AG04450 (cell line): ENCODE results near the gene NF1. TPM values are rescaled to one million over a fixed set of nuclear protein-coding genes. Genes with fewer than 3 reads are reported as not detected.

ENCODE experiments used
- CTCF ChIA-PET: fragments of 300-600, 350-600 bp; formaldehyde crosslinking; extraction: SDS; loops from one replicate; lab custom pipeline; 2022; ENCODE audit warnings: antibody characterized with exemption, inconsistent platforms; lab: Charles Lee
- POLR2A ChIA-PET: fragments of 350-600 bp; formaldehyde crosslinking; extraction: SDS; loops from one replicate; lab custom pipeline; 2021; ENCODE audit warnings: antibody characterized with exemption, inconsistent platforms; lab: Yijun Ruan, JAX
- DNase-seq: peaks from one replicate; pipeline ENCODE4 v3.0.0-alpha.2; 2011; ENCODE audit warnings: low read depth, low spot score
- H3K27ac ChIP-seq: one replicate; pipeline ENCODE4 v1.5.1; 2012; ENCODE audit warnings: low read depth, low read length, control low read depth
- H3K27me3 ChIP-seq: one replicate; pipeline ENCODE4 v1.6.0; 2012; ENCODE audit warnings: low read length; ENCODE audit not compliant: control insufficient read depth, insufficient read depth
- H3K4me3 ChIP-seq: 2 replicates; pipeline ENCODE4 v1.5.1; 2011; ENCODE audit warnings: mild to moderate bottlenecking, low read depth, low read length, control low read depth
- H3K9me3 ChIP-seq: 2 replicates; pipeline ENCODE4 v1.5.1; 2012; ENCODE audit warnings: low read length; ENCODE audit not compliant: control insufficient read depth, insufficient read depth
- CTCF ChIP-seq: IDR thresholded peaks from 2 replicates; pipeline ENCODE4 v1.5.1; 2011; ENCODE audit warnings: low read depth, low read length, control low read depth, inconsistent platforms
- polyA plus RNA-seq: library from polyadenylated mRNA; depleted of rRNA; stranded (reverse); fragments of >200 nt; gene quantifications from 2 replicates; pipeline ENCODE4 v1.2.3, GENCODE V29; 2011

The NF1 gene
- polyA plus RNA-seq, 1 experiment: 60.5 TPM

- no peak for DNase-seq
- POLR2A ChIA-PET: interaction anchor here (0.7 kb wide), 1 partner anchor 143 kb away, joined by 6 read pairs; no protein-coding TSS in a partner anchor
These were observed 4.2 kb downstream of the NF1 start for GRCh38 chr17:31099016-31099415.

GRCh38 chr17:31100840-31101459 is 6.2 kb downstream of the NF1 start:
- DNase-seq: no peak
- POLR2A ChIA-PET: no interaction called here
- no peaks in the 10 kb centered on the region for H3K9me3 ChIP-seq
- H3K27ac ChIP-seq: no peak overlapping the region
- CTCF ChIA-PET: interaction anchor here (0.6 to 1.3 kb wide), 2 partner anchors 114 to 753 kb away, joined by 3 to 4 read pairs; no protein-coding TSS in a partner anchor
- TF ChIP-seq CTCF: no peak
- H3K27me3 ChIP-seq: no peaks in the 10 kb centered on the region
- H3K4me3 ChIP-seq: no peak overlapping the region

More at GRCh38 chr17:31099016-31099415, 4.2 kb downstream of the NF1 start:
- no peaks in the 10 kb centered on the region; the same call in 1 of the 2 replicates for H3K9me3 ChIP-seq
- H3K27me3 ChIP-seq: no peaks in the 10 kb centered on the region
- TF ChIP-seq CTCF: no peak
- CTCF ChIA-PET: interaction anchor here (0.7 kb wide), 1 partner anchor 802 kb away, joined by 4 read pairs; the partner anchor contains the start of gene UTP6
- H3K4me3 ChIP-seq: no peak overlapping the region
- H3K27ac ChIP-seq: no peak overlapping the region

GRCh38 chr17:31101943-31102342 is 7.2 kb downstream of the NF1 start:
- H3K4me3 ChIP-seq: no peak overlapping the region
- no peak for TF ChIP-seq CTCF
- no peak overlapping the region for H3K27ac ChIP-seq
- no peaks in the 10 kb centered on the region for H3K27me3 ChIP-seq
- no peaks in the 10 kb centered on the region for H3K9me3 ChIP-seq
- CTCF ChIA-PET: interaction anchor here (1.3 kb wide), 1 partner anchor 113 kb away, joined by 4 read pairs; no protein-coding TSS in a partner anchor
- no peak for DNase-seq
- POLR2A ChIA-PET: no interaction called here

- POLR2A ChIA-PET: interaction anchor here (0.7 kb wide), 1 partner anchor 135 kb away, joined by 3 read pairs; no protein-coding TSS in a partner anchor
- no peaks in the 10 kb centered on the region for H3K9me3 ChIP-seq
- CTCF ChIA-PET: interaction anchor here (0.6 kb wide), 1 partner anchor 36 kb away, joined by 3 read pairs; no protein-coding TSS in a partner anchor
- no peak overlapping the region for H3K4me3 ChIP-seq
- TF ChIP-seq CTCF: no peak
- DNase-seq: no peak
- no peak overlapping the region for H3K27ac ChIP-seq
- H3K27me3 ChIP-seq: no peaks in the 10 kb centered on the region
These were observed 11.2 kb downstream of the NF1 start for GRCh38 chr17:31105991-31106390.

GRCh38 chr17:31111183-31111582 is 16.4 kb downstream of the NF1 start:
- Histone ChIP-seq H3K9me3 (no peaks in the 10 kb centered on the region), H3K27me3 (no peaks in the 10 kb centered on the region), H3K27ac (no peak overlapping the region), H3K4me3 (no peak overlapping the region)
- no peak for DNase-seq
- TF ChIP-seq CTCF: no peak
- ChIA-PET POLR2A (no interaction called here), CTCF (no interaction called here)
